NCI-H446 (cell line): ENCODE measurements around the gene SMIM24.
"Not testable (repeated sequence)": the region's sequence is repeated elsewhere in the genome, so short reads cannot be mapped to it uniquely, and the experiment has no call there.

ENCODE experiments used
- DNase-seq, 2 experiments: peaks; one replicate each; lab custom pipeline; 2025; lab: John Stamatoyannopoulos, UW

The SMIM24 gene

DNA sequence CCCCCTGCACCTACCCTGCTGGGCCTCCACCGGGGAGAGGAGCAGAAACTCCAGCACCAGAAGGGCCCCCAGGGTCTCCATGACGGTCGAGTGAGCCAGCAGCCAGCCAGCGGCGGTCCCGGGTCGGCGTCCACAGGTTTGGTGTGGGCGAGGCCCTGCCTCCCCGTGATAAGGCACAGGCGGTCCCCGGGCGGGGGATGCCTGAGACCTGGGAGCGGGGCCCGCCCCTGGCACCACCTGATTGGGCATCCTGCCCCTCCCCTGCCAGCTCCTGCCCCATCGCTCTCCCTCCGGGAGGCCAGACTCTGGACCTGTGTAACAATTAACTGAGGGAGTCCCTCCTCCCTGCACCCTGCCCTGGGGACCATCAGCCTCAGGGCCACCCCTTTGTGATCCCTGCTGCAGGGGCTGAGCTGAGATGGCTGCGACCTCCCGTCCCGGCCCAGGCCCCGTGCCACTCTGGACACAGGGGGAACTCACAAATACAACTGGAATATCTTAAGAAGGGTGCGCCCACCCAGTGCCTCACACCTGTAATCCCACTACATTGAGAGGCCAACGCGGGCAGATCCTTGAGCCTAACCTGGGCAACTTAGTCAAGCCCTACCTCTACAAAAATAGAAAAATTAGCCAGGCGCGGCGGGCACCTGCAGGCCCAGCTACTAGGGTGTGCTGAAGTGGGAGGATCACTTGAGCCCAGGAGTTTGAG, at the start of gene SMIM24:
TSS of gene SMIM24 (minus strand) at position 143 of the 709 bp plus-strand sequence. CDS start at position 81, 62 bp downstream.
- DNase-seq, result no peak

DNA sequence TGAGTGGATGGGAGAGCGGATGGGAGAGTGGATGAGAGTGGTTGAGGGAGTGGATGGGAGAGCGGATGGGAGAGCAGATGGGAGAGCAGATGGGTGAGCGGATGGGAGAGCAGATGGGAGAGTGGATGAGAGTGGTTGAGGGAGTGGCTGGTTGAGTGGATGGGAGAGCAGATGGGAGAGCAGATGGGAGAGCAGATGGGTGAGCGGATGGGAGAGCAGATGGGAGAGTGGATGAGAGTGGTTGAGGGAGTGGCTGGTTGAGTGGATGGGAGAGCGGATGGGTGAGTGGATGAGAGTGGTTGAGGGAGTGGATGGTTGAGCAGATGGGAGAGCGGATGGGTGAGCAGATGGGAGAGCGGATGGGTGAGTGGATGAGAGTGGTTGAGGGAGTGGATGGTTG, 49.0 kb upstream of the SMIM24 start:
- DNase-seq, result not testable (repeated sequence)

DNA sequence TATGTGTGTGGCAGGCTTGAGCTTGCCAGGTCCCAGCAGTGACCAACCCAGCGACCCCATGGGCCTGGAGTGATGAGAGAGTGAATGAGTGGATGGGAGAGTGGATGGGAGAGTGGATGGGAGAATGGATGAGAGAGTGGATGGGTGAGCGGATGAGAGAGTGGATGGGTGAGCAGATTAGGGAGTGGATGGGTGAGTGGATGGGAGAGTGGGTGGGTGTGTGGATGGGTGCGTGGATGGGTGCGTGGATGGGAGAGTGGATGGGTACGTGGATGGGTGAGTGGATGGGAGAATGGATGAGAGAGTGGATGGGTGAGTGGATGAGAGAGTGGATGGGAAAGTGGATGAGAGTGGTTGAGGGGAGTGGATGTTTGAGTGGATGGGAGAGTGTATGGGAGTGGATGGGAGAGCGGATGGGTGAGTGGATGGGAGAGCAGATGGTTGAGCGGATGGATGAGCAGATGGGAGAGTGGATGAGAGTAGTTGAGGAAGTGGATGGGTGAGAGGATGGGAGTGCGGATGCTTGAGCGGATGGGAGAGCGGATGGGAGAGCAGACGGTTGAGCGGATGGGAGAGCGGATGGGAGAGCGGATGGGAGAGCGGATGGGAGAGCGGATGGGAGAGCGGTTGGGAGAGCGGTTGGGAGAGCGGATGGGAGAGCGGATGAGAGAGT, 48.4 kb upstream of the SMIM24 start:
- no peak for DNase-seq

DNA sequence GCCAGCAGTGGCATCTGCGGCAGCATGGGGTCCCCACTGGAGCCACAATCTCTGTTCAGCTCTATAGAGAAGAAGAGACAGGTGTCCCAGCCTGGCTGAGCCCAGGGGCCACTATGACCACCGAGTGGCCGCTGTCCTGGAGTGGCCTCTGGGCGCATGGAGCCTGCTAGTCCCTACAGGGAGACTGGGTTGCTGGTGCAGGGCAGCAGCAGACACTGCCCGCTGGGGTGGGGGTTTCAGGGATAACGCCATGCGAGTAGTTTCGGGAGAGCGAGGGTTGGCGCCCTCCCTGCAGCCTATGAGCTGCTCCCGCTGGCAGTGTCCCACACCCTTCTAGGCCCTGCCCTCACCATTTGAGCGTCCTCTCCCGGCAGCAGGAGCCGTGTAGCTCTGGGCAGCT, 47.8 kb upstream of the SMIM24 start:
- DNase-seq, result no peak

DNA sequence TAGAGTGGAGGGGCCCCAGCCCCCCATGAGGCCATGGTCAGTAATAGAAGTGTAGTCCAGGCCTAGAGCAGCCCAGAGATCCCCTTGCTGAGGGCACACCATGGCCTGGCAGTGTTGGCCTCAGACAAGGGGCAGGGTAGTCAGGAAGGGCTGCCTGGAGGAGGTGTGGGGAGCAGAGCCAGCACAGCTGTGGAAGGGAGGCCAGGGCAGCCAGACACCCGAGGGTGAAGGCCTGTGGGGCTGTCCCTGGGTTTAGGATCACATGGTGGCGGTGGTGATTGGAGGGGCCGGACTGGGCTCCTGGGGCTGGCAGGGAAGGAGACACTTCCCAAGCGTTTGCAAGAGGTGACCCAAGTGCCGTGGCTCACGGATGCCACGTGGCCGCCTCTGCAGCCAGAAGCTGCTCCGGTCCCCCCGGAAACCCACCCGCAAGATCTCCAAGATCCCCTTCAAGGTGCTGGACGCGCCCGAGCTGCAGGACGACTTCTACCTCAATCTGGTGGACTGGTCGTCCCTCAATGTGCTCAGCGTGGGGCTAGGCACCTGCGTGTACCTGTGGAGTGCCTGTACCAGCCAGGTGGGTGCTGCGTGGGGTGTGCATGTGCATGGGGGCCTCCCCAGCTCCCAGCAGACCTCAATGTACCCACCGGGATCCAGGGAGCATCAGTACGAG, 47.0 kb upstream of the SMIM24 start:
- no peak for DNase-seq

DNA sequence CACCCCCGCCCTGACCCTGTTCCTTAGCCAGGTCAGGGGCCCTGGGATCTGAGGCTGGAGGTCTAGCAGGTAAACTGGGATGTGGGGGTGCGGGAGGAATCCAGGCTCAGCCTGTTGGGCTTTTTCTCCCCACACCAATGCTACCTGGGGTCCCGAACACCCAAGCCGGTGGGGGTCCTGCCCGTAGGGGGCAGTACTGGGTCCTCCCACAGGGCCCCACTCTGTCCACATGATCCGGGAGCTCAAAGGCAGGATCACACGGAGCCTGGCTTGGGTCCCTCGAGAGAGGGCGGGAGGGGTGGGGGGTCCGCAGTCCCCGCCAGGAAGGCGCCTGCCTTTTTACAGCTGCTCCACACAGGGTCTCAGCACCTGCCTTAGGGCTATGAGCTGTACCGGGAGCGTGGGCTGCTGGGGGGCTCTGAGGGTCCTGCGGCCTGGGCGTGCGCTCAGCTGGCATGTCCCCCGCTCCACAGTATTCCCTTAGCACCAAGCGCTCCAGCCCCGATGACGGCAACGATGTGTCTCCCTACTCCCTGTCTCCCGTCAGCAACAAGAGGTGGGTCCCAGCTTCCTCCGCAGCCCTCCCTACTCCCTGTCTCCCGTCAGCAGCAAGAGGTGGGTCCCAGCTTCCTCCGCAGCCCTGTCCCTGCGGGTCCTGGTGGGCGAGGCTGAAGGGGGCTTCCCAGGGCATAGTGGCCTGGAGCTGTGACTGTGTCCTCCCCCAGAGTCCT, 46.3 kb upstream of the SMIM24 start:
- DNase-seq, result no peak

DNA sequence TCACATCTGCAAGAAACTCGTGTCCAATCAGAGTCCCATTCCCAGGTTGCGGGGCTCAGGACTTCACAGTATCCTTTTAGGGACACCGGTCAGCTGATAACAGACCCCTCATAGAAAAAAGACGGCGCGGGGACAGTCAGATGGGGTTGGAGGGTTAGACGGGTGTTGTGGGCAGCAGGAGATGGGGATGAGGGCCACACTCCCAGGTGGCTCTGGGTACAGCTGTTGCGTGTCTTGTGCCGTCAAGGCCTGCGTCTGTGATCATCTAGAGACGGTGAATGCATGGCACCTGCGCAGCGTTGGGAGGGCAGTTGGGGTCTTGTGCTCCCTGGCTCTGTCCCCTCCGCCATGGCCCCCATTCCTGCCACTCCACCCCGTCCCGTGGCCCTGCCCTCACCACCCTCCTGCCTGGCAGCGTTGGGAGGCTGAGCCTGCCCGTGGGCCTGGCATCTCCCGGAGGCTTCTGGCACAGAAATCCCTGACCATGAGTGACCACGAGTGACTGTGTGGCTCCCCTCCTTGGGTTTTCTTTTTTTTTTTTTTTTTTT, 44.7 kb upstream of the SMIM24 start:
- DNase-seq, result no peak

DNA sequence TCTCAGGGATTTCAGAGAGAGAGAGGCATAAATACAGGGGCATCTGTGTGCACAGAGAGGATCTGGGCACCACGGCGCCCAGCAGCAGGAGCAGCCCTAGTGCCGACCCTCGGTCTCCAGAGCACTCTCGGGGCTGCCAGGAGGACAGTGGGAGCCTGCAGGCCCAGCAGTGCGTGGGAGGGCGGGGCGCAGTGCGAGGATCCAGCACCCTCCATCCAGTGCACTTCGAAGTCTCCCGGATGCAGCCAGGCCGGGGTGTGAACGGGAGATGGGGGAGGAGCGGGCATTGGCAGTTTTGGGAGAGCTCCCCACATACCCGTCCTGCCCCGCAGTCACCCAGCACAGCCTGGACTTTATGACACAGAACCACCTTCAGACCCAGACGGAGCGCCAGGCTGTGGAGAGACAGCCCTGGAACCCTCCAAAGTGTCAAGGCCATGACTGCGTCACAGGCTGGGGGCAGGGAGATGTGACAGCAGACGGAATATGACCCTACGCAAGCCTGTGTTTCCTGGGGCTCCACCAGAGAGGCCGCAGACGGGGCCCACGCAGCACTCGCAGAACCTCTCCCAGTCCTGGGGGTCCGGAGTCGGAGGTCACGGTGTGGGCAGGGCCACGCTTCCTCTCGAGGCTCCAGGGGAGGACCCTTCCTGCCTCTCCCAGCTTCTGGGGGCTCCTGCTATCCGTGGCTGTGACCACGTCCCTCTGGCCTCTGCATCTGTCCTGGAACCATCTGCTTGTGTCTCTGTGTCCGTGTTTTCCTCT, 43.9 kb upstream of the SMIM24 start:
- DNase-seq, result no peak

DNA sequence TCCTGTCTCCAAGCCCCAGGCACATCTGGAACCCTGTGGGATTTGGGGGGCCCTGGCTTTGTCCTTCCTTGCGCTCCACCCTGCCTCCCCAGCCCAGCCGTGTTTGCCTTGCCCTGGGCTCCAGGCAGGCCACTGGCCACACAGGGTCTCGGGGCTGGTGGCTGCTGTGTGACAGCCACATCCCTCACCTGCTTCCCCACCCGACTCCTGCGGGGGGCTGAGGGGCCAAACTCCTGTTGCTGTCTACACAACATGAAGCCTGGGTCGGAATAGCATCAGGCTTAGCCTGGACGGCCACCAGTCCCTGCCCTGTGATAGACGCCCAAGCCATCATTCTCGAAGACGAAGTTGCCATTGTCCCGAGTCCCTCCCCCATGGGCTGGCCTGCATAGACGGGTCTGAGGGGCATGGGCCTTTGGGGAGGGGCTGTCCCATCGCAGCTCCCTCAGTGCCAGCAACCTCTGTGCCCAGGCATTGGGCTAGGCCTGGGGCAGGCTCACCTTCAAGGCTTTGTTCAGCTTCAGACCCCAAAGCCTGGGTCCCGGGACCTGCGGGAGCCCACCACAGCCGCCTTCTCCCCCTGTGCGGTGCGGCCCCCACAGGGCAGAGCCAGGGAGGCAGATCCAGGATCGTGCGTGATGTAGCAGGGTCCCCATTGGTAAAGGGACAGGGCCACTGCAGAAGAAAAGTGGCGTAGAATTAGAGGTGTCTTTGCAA, 43.2 kb upstream of the SMIM24 start:
- DNase-seq, result no peak

DNA sequence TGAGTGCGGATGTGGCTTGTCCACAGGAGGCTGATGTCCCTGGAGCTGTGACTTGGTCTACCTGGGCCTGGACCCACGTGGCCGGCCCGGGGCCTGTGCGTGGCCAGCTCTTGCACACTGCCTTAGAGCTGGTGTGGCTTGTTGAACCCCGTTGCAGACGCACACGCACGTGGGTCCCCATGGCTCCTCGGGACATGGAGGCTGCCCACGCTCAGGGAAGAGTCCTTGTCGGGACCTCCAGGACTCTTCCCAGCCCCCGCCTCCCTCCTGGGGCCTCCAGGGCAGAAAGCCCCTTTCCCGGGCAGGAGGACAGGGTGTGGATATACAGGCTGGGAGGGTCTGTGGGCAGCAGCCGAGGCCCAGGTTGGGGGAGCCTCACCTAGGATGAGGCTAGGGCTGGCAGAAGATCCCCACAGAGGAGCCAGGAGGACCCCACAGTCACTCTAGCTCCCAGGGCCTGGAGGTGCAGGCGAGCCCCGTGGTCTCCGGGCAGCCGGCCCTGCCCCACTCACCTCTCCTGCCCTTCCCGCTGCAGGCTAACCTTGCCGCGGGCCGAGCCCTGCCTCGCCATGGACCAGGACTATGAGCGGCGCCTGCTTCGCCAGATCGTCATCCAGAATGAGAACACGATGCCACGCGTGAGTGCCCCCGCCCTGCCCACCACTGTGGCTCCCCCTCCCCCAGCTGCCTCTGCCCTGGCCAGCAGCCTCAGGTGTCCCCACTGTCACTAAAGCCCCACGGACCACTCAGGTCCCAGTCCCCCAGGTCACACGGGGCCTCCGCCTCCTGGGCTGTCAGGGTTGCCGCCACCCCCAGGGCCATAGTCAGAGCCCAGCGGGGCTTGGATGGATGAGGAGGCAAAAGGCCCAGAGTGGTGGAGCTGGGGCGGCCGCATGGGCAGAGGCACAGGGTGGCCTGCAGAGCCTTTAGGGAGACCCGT, 42.4 kb upstream of the SMIM24 start:
- DNase-seq, result no peak

DNA sequence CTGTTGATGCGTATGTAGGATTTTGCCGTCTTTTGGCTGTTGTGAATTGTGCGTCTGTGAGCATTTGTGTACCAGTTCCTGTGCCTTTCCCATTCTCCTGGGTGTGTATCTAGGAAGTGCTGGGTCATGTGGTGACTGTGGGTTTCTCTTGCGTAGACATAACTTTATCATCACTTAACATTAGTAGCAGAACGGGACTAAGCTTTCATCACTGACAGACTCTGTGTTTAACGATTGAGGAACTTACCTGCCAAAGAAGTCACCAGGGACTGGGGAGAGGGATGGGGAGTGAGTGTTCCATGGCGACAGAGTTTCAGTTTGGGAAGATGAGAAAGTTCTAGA, 40.8 kb upstream of the SMIM24 start:
- no peak for DNase-seq

DNA sequence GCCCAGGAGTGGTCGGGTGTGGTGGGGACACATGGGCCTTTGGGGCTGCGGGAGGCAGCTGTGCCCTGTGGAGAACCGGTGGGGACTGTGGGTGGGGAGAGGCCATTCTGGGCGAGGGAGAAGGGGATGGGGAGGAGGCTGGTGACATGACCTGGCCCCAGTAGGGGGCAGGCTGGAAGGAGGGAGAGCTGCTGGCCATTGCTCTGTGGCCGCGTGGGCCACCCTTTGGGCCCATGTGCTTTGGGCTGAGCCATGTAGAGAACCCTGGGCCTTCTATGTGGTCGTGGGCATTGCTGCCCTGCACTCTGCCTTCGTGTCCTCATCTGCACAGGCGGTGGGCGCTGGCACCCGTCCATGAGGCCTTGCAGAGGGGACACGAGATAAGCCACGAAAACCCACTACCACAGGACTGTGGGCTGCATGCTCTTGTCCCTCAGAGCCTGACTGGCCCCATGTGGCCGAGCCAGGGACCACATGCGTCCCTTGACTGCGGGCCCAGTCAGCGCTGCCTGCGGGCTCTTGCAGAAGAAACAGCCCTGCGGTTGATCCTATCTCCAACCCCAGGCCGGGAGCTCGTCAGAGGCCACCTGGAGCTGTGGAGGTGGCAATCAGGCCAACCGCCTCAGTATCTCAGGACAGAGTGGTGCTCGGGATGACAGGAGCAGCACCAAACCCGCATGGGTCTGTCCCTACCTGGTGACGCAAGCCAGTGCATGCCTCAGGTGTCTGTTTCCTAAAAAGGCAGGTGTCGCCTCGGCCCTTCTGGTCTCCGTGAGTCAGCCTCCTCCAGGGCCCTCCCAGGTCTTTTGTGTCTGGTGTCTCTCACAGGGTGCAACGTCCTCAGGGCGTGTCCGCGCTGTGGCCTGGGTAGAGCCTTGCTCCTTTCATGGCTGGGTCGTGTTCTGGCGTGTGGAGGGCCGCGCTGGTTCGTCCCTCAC, 40.1 kb upstream of the SMIM24 start:
- no peak for DNase-seq

DNA sequence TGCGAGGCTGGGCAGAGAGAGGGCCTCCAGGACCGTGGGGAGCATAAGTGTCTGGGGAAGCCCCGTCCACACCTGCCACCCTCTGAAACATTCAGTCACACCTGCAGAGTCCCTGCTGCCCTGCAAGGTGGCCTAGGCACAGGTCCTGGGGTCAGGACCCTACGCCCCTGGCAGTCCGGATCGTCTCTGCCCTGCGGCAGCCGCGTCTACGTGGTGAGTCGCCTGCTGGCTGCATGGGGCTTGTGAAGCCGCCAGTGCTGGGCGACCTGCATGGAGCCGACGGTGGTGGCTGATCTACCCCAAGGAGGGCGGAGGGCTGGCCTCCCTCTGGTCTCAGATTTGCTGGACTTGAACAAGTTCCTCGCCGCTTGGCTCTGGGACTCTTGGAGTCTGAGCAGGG, 38.8 kb upstream of the SMIM24 start:
- no peak for DNase-seq

DNA sequence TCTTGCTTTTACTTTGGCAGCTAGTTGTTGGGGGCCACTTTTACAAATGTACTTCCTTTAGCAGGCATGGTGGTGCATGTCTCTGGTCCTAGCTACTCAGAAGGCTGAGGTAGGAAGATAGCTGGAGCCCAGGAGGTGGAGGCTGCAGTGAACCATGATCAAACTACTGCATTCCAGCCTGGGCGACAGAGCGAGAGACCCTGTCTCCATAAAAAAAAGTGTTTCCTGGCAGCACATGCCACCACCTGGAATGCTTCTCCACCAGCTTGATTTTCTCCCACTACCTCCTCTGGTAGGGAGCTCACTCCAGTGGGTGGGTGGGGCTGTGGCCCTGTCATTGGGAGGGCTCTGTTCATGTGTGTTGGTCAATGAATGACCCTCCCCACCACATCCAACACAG, 38.3 kb upstream of the SMIM24 start:
- no peak for DNase-seq

DNA sequence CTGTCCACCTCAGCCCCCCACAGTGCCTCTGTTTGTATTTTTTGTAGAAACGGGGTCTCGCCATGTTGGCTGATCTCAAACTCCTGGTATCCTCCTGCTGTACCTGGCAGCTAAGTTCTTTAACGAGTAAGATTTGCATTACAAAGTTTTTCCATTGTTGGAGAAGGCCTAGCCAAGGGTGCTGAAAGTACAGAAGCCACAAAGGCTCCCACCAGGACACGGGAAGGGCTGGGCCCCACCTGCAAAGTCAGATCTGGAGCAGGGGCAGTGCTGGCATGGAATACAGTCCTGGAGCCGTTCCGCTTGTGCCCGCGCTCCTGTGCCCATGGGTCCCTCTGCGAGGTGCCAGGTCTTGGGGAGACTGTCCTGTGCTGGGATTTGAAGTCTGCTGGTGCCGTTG, 37.9 kb upstream of the SMIM24 start:
- no peak for DNase-seq

DNA sequence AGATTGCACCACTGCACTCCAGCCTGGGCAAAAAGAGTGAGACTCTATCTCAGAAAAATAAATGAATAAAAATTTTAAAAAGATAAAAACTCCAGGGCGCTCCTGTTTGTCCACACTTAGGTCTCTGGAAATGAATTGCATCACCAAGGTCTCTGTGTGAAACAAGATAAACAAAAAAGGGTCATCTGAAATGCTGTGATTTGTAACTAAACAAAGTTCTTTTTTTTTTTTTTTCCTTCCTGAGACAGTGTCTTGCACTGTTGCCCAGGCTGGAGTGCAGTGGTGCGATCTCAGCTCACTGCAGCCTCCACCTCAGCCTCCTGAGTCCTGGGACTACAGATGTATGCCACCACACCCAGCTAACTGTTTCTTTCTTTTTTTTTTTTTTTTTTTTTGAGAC, 37.3 kb upstream of the SMIM24 start:
- no peak for DNase-seq

DNA sequence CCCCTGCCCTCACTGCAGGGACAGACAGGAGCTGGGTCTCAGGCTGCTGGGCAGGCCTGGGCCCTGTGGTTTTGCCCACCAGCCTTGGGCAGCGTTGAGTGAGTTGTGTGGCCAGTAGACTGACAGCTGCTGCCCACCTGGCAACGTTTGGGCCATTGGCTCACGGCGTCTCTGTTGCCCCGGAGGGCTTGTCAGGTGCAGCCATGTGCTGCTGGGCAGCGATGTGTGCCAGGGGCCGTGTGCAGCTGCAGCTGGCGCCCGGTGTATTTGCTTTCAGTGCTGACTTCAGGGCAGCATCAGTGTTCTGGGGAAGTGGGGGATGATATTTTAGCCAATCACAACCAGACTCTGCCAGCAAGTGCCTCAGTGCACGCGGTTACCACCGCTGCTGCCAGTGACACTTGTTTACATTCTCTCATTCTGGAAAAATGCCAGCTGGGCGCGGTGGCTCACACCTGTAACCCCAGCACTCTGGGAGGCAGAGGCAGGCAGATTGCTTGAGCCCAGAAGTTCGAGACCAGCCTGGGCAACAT, 36.4 kb upstream of the SMIM24 start:
- peak in 1 of 2 experiments; percentile 39 for DNase-seq

DNA sequence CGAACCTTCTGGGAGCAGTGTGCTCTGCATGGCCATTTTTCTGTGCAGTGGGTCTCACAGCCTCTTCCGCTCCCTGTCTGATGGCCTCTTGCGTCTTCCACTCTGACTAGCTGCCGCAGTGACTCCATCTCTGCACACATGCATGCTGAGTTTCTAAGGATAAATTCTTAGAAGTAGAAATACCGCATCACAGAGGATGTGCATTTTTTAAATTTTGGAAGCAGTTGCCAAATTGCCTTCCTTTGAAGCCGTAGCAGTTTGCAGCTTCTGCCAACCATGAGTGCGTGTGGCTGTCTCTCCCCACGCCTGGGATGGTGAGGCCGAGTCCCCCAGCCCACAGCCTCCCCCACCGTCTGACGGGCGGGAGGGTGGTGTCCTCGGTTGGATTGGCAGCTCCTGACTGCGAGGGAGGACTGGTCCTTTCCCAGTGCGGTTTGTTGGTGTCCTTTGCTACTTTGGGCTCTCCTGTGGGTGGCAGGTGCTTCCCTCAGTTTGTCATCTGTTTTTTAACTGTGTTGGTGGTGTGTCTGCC, 35.6 kb upstream of the SMIM24 start:
- no peak for DNase-seq
